Measurements from ENCODE around the gene MX2.

DNA sequence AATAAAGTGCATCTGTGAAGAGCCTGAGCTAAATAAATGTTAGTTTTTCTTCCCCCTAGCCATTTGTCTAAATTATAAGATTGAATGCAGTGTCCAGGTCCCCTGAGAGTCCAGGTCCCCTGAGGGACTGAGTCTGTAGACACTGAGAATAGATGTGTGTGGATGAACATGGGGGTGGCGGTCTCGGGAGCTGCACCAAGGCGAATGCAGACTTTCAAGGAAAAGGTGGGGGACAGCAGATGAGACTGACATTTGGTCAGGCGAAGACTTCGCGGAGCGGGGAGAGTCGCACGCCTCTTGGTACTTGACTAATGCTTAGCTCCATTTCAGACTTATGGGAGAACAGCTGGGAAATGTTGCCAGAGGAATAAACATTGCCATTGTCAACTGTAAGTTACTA is 17.7 kb upstream of the MX2 start:
- TF ChIP-seq NFIC (IDR thresholded peaks at IDR 0.05) (no peak), TAF1 (IDR thresholded peaks at IDR 0.05; ENCODE audit: low read depth) (no peak), RAD21 (IDR thresholded peaks at IDR 0.05; ENCODE audit: low read depth) (no peak), EP300 (IDR thresholded peaks at IDR 0.05; ENCODE audit: borderline replicate concordance) (no peak)
- TF ChIP-seq, protein P1, sequence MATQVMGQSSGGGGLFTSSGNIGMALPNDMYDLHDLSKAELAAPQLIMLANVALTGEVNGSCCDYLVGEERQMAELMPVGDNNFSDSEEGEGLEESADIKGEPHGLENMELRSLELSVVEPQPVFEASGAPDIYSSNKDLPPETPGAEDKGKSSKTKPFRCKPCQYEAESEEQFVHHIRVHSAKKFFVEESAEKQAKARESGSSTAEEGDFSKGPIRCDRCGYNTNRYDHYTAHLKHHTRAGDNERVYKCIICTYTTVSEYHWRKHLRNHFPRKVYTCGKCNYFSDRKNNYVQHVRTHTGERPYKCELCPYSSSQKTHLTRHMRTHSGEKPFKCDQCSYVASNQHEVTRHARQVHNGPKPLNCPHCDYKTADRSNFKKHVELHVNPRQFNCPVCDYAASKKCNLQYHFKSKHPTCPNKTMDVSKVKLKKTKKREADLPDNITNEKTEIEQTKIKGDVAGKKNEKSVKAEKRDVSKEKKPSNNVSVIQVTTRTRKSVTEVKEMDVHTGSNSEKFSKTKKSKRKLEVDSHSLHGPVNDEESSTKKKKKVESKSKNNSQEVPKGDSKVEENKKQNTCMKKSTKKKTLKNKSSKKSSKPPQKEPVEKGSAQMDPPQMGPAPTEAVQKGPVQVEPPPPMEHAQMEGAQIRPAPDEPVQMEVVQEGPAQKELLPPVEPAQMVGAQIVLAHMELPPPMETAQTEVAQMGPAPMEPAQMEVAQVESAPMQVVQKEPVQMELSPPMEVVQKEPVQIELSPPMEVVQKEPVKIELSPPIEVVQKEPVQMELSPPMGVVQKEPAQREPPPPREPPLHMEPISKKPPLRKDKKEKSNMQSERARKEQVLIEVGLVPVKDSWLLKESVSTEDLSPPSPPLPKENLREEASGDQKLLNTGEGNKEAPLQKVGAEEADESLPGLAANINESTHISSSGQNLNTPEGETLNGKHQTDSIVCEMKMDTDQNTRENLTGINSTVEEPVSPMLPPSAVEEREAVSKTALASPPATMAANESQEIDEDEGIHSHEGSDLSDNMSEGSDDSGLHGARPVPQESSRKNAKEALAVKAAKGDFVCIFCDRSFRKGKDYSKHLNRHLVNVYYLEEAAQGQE (IDR thresholded peaks at IDR 0.05; ENCODE audit: low read depth): no peak
- TF ChIP-seq, protein P2, sequence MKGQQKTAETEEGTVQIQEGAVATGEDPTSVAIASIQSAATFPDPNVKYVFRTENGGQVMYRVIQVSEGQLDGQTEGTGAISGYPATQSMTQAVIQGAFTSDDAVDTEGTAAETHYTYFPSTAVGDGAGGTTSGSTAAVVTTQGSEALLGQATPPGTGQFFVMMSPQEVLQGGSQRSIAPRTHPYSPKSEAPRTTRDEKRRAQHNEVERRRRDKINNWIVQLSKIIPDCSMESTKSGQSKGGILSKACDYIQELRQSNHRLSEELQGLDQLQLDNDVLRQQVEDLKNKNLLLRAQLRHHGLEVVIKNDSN (IDR thresholded peaks at IDR 0.05): no peak
- TF ChIP-seq, protein P3, sequence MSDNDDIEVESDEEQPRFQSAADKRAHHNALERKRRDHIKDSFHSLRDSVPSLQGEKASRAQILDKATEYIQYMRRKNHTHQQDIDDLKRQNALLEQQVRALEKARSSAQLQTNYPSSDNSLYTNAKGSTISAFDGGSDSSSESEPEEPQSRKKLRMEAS (IDR thresholded peaks at IDR 0.05): no peak

Data from Ishikawa (cell line).